Endodermal cell (in vitro differentiated cells): ENCODE results near the gene RBM26. TPM values are rescaled to one million over a fixed set of nuclear protein-coding genes. Genes with fewer than 3 reads are reported as not detected.

Experiments used
- DNase-seq: peaks from one replicate; pipeline ENCODE4 v3.0.0-alpha.2; 2017
- H3K27ac ChIP-seq: 2 replicates; pipeline ENCODE4 v1.5.1; 2013; ENCODE audit warnings: mild to moderate bottlenecking, low read depth, low read length, moderate library complexity
- H3K27me3 ChIP-seq: 2 replicates; pipeline ENCODE4 v1.6.1; 2013; ENCODE audit warnings: mild to moderate bottlenecking, low read length, moderate library complexity; ENCODE audit not compliant: insufficient read depth, control insufficient read depth, poor library complexity, severe bottlenecking
- H3K36me3 ChIP-seq: 2 replicates; pipeline ENCODE4 v1.7.0; 2013; ENCODE audit warnings: mild to moderate bottlenecking, low read length, moderate library complexity; ENCODE audit not compliant: control insufficient read depth, insufficient read depth
- H3K4me1 ChIP-seq: one replicate; pipeline ENCODE4 v1.7.0; 2013; ENCODE audit warnings: low read length; ENCODE audit not compliant: control insufficient read depth, insufficient read depth
- H3K4me3 ChIP-seq: 2 replicates; pipeline ENCODE4 v1.5.1; 2013; ENCODE audit warnings: mild to moderate bottlenecking, low read length, moderate library complexity
- H3K9ac ChIP-seq: 2 replicates; pipeline ENCODE4 v1.6.1; 2013; ENCODE audit warnings: mild to moderate bottlenecking, low read length, moderate library complexity; ENCODE audit not compliant: poor library complexity, severe bottlenecking; ENCODE audit errors: extremely low read depth
- H3K9me3 ChIP-seq: 2 replicates; pipeline ENCODE4 v1.6.1; 2013; ENCODE audit warnings: mild to moderate bottlenecking, low read length, moderate library complexity; ENCODE audit not compliant: control insufficient read depth
- H3K27ac Mint-ChIP-seq: 2 replicates; pipeline ENCODE4 v1.8.0; 2020; ENCODE audit warnings: mixed read lengths
- H3K27me3 Mint-ChIP-seq: 2 replicates; pipeline ENCODE4 v1.8.0; 2021; ENCODE audit warnings: mild to moderate bottlenecking, mixed read lengths; ENCODE audit not compliant: insufficient read depth
- H3K36me3 Mint-ChIP-seq: 2 replicates; pipeline ENCODE4 v1.8.0; 2020; ENCODE audit warnings: low read depth, mixed read lengths
- H3K4me1 Mint-ChIP-seq: 2 replicates; pipeline ENCODE4 v1.8.0; 2020; ENCODE audit warnings: mixed read lengths
- H3K4me3 Mint-ChIP-seq: 2 replicates; pipeline ENCODE4 v1.8.0; 2020; ENCODE audit warnings: mild to moderate bottlenecking, moderate library complexity, mixed read lengths
- H3K9me3 Mint-ChIP-seq: 2 replicates; pipeline ENCODE4 v1.8.0; 2020; ENCODE audit warnings: mild to moderate bottlenecking, mixed read lengths
- CTCF ChIP-seq: fragments of 200-600 bp; sonication (generic); conservative IDR thresholded peaks from 2 replicates; pipeline ENCODE4 v1.5.0; 2021; ENCODE audit warnings: antibody characterized with exemption, mild to moderate bottlenecking
- WGBS, 2 experiments: methylation state at CpG; one replicate each; pipeline versions ENCODE4 v1.1.5 to v1.1.7; 2013; ENCODE audit warnings: missing lambda C conversion rate in 2 of 2, mixed read lengths in 1 of 2; ENCODE audit not compliant: insufficient coverage in 1 of 2, insufficient read length in 1 of 2; 5-methylcytosine and 5-hydroxymethylcytosine counted together
- total RNA-seq, 2 donors: library from RNA; stranded (reverse); fragmentation: NEBNext Ultra II Directional in 1 of 2; extraction: Animal tissue kit (Norgen Biotek cat#: 25700) in 1 of 2; gene quantifications; 2 replicates in 1 of 2; 3 replicates in 1 of 2; pipeline ENCODE4 v1.2.1, GENCODE V29; 2021

RBM26 gene
- total RNA-seq, 2 donors from 2014 or later = 65.0 to 81.7 TPM

DNA sequence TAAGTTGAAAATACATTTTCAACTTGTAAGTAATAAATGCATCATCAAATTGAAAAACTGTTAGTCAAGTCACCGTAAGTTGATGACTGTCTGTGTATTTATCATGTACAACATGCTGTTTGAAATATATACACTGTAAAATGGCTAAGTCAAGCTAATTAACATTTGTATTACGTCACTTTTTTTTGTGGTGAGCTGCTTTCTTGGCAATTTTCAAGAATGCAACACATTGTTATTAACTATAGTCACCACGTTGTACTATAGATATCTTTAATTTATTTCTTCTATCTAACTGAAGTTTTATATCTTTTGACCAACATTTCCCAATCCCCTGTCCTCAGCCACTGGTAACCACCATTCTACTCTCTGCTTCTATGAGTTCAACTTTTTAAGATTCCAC, 57.0 kb downstream of the RBM26 start:
- H3K36me3 Mint-ChIP-seq = peaks cover 21% of the 10 kb centered on the region
- H3K9me3 Mint-ChIP-seq = no peaks in the 10 kb centered on the region
- Histone ChIP-seq H3K4me1 (no peaks in the 10 kb centered on the region), H3K9me3 (no peaks in the 10 kb centered on the region), H3K36me3 (peaks cover 77% of the 10 kb centered on the region), H3K27ac (no peak overlapping the region), H3K9ac (no peak overlapping the region), H3K4me3 (no peak overlapping the region), H3K27me3 (no peaks in the 10 kb centered on the region)
- DNase-seq = no peak
- WGBS, 2 experiments = 100% methylated on average over 1 to 2 of the region's 3 CpGs
- no peaks in the 10 kb centered on the region for H3K4me1 Mint-ChIP-seq
- H3K27me3 Mint-ChIP-seq = no peaks in the 10 kb centered on the region
- no peak overlapping the region for H3K27ac Mint-ChIP-seq
- no peak for TF ChIP-seq CTCF
- no peak overlapping the region for H3K4me3 Mint-ChIP-seq

GRCh38 chr13:79346300-79346914, 59.6 kb downstream of the RBM26 start:
- Histone ChIP-seq H3K36me3 (peaks cover 76% of the 10 kb centered on the region), H3K27me3 (no peaks in the 10 kb centered on the region), H3K27ac (no peak overlapping the region), H3K9ac (no peak overlapping the region), H3K4me1 (no peaks in the 10 kb centered on the region), H3K4me3 (no peak overlapping the region), H3K9me3 (no peaks in the 10 kb centered on the region)
- peaks cover 22% of the 10 kb centered on the region for H3K36me3 Mint-ChIP-seq
- H3K4me1 Mint-ChIP-seq = no peaks in the 10 kb centered on the region
- no peak for DNase-seq
- no peaks in the 10 kb centered on the region for H3K27me3 Mint-ChIP-seq
- no peak for TF ChIP-seq CTCF
- H3K4me3 Mint-ChIP-seq = no peak overlapping the region
- no peak overlapping the region for H3K27ac Mint-ChIP-seq
- H3K9me3 Mint-ChIP-seq = no peaks in the 10 kb centered on the region
- 94 to 96% methylated on average over 5 to 6 of the region's 6 CpGs for WGBS, 2 experiments

DNA sequence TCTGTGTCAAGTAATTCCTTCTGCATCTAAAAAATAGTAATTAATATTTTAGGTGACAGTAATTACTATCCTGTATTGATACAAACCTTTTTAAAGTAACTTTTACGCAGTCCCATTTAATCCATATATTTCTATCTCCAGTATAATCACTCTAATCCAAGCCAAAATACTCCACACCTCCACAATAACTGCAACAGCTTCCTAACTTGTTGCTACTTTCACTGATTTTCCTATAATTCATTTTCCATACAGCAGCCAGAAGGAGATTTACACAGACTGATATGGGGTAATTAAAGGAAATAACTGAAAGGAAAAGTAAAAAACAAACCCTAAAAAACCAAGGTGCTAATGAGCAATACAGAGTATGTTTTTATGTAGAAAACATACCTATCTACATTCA, 64.9 kb downstream of the RBM26 start:
- peaks cover 94% of the 10 kb centered on the region for H3K36me3 ChIP-seq
- no peaks in the 10 kb centered on the region for H3K9me3 Mint-ChIP-seq

More for the DNA sequence above, 64.9 kb downstream of the RBM26 start:
- H3K4me1 ChIP-seq = no peaks in the 10 kb centered on the region
- no peak for DNase-seq
- H3K27me3 ChIP-seq = no peaks in the 10 kb centered on the region
- no peak overlapping the region for H3K9ac ChIP-seq
- H3K27ac Mint-ChIP-seq = no peak overlapping the region
- no peaks in the 10 kb centered on the region for H3K9me3 ChIP-seq
- H3K36me3 Mint-ChIP-seq = peaks cover 52% of the 10 kb centered on the region
- WGBS, 2 experiments = 100% methylated on average over 1 of the region's 1 CpG
- H3K27ac ChIP-seq = no peak overlapping the region
- H3K27me3 Mint-ChIP-seq = no peaks in the 10 kb centered on the region
- no peak overlapping the region for H3K4me3 ChIP-seq
- no peak overlapping the region for H3K4me3 Mint-ChIP-seq
- peaks cover 5% of the 10 kb centered on the region for H3K4me1 Mint-ChIP-seq
- TF ChIP-seq CTCF = no peak
